DND-41 (cell line): ENCODE data around the gene TMIGD1.
A peak's percentile ranks its signal among the peaks of the same experiment; 100 is the strongest.

ENCODE experiments used
- ATAC-seq: fragments of 200-7000 bp; cut with Tn5 transposase; 3 replicates; pipeline ENCODE4 v1.9.1; 2021; ENCODE audit warnings: low read depth; ENCODE audit not compliant: insufficient read depth
- DNase-seq: peaks from one replicate; pipeline ENCODE4 v3.0.0-alpha.2; 2020
- H2AFZ ChIP-seq: 2 replicates; pipeline ENCODE4 v1.6.0; 2012; ENCODE audit warnings: low read depth, low read length
- H3K27ac ChIP-seq: 2 replicates; pipeline ENCODE4 v1.5.1; 2012; ENCODE audit warnings: low read length, inconsistent platforms
- H3K27me3 ChIP-seq: fragments of 200-600 bp; sonication (generic); 2 replicates; pipeline ENCODE4 v1.6.0; 2012; ENCODE audit warnings: low read length, mild to moderate bottlenecking, inconsistent platforms; ENCODE audit not compliant: insufficient read depth, poor library complexity
- H3K36me3 ChIP-seq: 2 replicates; pipeline ENCODE4 v1.5.1; 2012; ENCODE audit warnings: low read length, inconsistent platforms; ENCODE audit not compliant: insufficient read depth
- H3K4me1 ChIP-seq: 2 replicates; pipeline ENCODE4 v1.5.1; 2012; ENCODE audit warnings: mild to moderate bottlenecking, low read length; ENCODE audit not compliant: insufficient read depth
- H3K4me2 ChIP-seq: 2 replicates; pipeline ENCODE4 v1.6.0; 2012; ENCODE audit warnings: mild to moderate bottlenecking, moderate library complexity, low read length, inconsistent platforms; ENCODE audit not compliant: insufficient read depth
- H3K4me3 ChIP-seq, 2 experiments: fragments of 200-600 bp in 1 of 2; shearing (Covaris generic) in 1 of 2; 2 replicates each; pipeline ENCODE4 v1.5.1; 2012 to 2016; ENCODE audit warnings: inconsistent platforms in 2 of 2, low read length in 2 of 2, mild to moderate bottlenecking in 2 of 2, low read depth in 1 of 2, moderate library complexity in 1 of 2
- H3K79me2 ChIP-seq: 2 replicates; pipeline ENCODE4 v1.6.0; 2012; ENCODE audit warnings: low read length, inconsistent platforms; ENCODE audit not compliant: insufficient read depth
- H3K9ac ChIP-seq: 2 replicates; pipeline ENCODE4 v1.6.0; 2012; ENCODE audit warnings: low read depth, mild to moderate bottlenecking, inconsistent platforms, low read length, moderate library complexity
- H3K9me3 ChIP-seq: 2 replicates; pipeline ENCODE4 v1.5.1; 2012; ENCODE audit warnings: low read length, moderate library complexity, mild to moderate bottlenecking, inconsistent platforms; ENCODE audit not compliant: insufficient read depth, severe bottlenecking
- H4K20me1 ChIP-seq: 2 replicates; pipeline ENCODE4 v1.6.0; 2012; ENCODE audit warnings: low read length; ENCODE audit not compliant: insufficient read depth
- EZH2 ChIP-seq: IDR thresholded peaks from 3 replicates; pipeline ENCODE4 v1.6.1; 2012; ENCODE audit warnings: borderline replicate concordance, low read depth, mild to moderate bottlenecking, moderate library complexity, low read length, inconsistent platforms; ENCODE audit not compliant: severe bottlenecking
- TF ChIP-seq, protein P1 (sequence below): IDR thresholded peaks from 2 replicates; pipeline ENCODE4 v1.5.1; 2012; ENCODE audit warnings: borderline replicate concordance, low read length, moderate library complexity, mild to moderate bottlenecking; ENCODE audit not compliant: poor library complexity, severe bottlenecking; ENCODE audit errors: extremely low read depth

TMIGD1 gene

DNA sequence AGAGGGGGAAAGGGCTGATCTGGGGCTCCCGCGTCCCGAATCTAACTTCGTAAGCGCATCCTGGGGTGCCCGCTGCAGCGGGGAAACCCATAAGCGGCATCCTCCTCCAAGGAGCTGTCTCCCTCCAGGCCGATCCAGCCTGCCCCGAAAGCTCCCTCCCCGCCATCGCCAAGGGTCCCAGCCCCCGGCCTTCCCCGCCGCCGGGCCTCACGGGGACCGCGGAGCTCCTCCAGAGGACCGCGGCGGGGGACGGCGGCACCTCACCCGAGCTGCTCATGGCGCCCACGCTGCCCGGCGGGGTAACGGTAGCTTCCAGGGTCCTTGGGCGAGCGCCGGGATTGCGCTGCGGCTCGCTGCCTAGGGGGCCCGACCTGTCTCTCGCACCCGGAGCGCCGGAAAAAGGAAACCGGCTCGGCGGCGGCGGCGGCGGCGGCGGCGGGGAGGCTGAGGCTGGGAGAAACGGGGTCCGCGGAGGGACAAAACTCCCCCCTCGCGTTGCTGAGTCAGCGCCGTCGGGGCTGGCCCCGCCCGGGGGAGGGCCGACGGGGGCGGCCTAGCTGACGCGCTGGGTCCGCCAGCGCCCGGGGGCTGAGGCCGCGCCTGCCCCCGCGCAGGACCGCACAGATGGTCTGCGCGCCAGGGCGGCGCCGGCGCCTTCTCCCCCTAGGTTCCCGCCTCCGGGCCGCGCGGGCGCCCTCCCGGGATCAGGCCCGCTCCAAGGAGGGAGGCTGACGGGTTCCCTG lies 42.1 kb downstream of the TMIGD1 start, which contains the start of gene BLMH:
Gene BLMH, minus strand, starts transcription at position 402 of the 743 bp plus-strand sequence. Its CDS starts 125 bp downstream, at position 277.
- peak; percentile 87 for ATAC-seq

DNA sequence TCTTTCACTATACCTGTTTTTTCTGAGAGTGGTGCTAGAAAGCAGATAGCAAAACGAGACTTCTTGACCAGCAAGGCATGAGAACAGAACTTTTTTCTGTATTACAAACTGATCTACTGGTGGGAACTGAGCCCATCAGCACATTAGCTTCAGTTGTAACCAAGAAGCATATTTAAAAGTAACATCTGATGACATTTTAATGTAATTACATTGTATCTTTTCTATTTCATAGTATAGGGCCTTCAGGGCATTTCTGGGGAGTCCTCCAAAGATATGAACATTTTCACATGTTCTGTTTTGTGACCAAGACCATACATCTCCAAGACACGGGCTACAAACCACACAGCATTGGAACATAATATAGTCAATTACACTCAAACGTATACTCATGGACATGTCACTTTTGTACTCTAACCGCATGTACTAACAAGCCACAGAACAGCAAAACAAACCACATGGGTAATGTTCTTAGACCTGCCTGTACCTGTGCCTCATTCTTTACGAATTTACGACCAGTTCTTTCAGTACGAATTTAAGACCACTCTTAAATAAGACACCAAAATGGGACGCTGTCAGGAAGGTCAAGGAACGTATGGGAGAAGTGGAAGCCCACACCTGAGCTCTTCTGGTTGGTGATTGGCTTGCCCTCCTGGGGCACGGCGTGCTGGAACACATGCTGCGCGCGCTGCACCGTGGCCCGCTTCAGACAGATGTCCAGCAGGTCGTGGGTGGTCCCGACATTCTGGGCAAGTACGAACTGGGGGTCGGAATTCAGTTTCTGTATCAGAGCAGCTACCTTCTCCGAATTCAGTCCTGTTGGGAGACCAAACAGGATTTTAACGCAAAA lies 42.9 kb downstream of the TMIGD1 start:
- peaks cover 28% of the 10 kb centered on the region for H3K4me1 ChIP-seq
- H4K20me1 ChIP-seq: peaks cover 11% of the 10 kb centered on the region; the same call in 1 of the 2 replicates
- H3K4me2 ChIP-seq: peak overlapping the region; percentile 96
- H2AFZ ChIP-seq: peak overlapping the region; percentile 93
- H3K4me3 ChIP-seq: peak overlapping the region; percentile 92 to 97
- ATAC-seq (peak; percentile 34), DNase-seq (peak; percentile 34)
- H3K27me3 ChIP-seq: peaks cover 4% of the 10 kb centered on the region
- peaks cover 43% of the 10 kb centered on the region for H3K36me3 ChIP-seq
- H3K79me2 ChIP-seq: peaks cover 27% of the 10 kb centered on the region
- H3K9ac ChIP-seq: peak overlapping the region; percentile 81
- no peaks in the 10 kb centered on the region for H3K9me3 ChIP-seq
- TF ChIP-seq EZH2: no peak
- peak overlapping the region; percentile 62 for H3K27ac ChIP-seq

More for the DNA sequence above, 42.1 kb downstream of the TMIGD1 start, which contains the start of gene BLMH:
- H3K27ac ChIP-seq: peak within 1 kb of the TSS; percentile 62
- H2AFZ ChIP-seq: peak within 1 kb of the TSS; percentile 93
- peaks cover 27% of the 10 kb centered on the region for H3K79me2 ChIP-seq
- peaks cover 4% of the 10 kb centered on the region for H3K27me3 ChIP-seq
- TF ChIP-seq, protein P1, sequence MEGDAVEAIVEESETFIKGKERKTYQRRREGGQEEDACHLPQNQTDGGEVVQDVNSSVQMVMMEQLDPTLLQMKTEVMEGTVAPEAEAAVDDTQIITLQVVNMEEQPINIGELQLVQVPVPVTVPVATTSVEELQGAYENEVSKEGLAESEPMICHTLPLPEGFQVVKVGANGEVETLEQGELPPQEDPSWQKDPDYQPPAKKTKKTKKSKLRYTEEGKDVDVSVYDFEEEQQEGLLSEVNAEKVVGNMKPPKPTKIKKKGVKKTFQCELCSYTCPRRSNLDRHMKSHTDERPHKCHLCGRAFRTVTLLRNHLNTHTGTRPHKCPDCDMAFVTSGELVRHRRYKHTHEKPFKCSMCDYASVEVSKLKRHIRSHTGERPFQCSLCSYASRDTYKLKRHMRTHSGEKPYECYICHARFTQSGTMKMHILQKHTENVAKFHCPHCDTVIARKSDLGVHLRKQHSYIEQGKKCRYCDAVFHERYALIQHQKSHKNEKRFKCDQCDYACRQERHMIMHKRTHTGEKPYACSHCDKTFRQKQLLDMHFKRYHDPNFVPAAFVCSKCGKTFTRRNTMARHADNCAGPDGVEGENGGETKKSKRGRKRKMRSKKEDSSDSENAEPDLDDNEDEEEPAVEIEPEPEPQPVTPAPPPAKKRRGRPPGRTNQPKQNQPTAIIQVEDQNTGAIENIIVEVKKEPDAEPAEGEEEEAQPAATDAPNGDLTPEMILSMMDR: no peak
- TF ChIP-seq EZH2: no peak
- peak within 1 kb of the TSS; percentile 81 for H3K9ac ChIP-seq
- H3K4me1 ChIP-seq: peaks cover 28% of the 10 kb centered on the region
- DNase-seq: peak; percentile 87
- H3K4me2 ChIP-seq: peak within 1 kb of the TSS; percentile 96
- peaks cover 11% of the 10 kb centered on the region; the same call in 1 of the 2 replicates for H4K20me1 ChIP-seq
- peak within 1 kb of the TSS; percentile 92 to 97 for H3K4me3 ChIP-seq
- peaks cover 35% of the 10 kb centered on the region for H3K36me3 ChIP-seq
- no peaks in the 10 kb centered on the region for H3K9me3 ChIP-seq

DNA sequence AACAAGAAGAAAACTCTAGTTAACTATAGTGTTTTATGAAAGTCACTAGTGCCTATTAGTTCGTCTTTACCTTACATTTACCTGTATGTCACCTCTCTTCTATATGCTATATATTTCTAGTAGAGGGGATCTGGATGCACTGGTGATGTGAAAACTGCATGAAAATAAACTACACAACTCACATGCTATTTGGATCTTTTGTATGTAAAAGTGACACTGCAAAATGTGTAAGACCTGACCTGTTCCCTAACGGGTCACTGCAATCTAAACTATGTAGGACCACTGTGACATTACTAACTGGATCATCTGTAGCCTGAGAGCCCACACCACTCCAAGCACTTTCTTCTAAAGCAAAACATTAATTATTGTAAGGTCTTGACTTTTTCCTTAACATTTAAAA lies 43.8 kb downstream of the TMIGD1 start:
- Histone ChIP-seq H3K27ac (peak overlapping the region; percentile 62; the same call in 1 of the 2 replicates), H3K36me3 (peaks cover 52% of the 10 kb centered on the region)

More for the DNA sequence above, 43.8 kb downstream of the TMIGD1 start:
- Histone ChIP-seq H3K4me3 (peak overlapping the region; percentile 92 to 97; a peak in 2 of 4 replicates), H3K79me2 (peaks cover 27% of the 10 kb centered on the region), H3K4me2 (peak overlapping the region; percentile 96), H3K9me3 (no peaks in the 10 kb centered on the region), H4K20me1 (peaks cover 11% of the 10 kb centered on the region; the same call in 1 of the 2 replicates), H3K27me3 (peaks cover 1% of the 10 kb centered on the region), H2AFZ (no peak overlapping the region), H3K9ac (peak overlapping the region; percentile 81), H3K4me1 (peaks cover 28% of the 10 kb centered on the region)
- TF ChIP-seq, protein P1: no peak
- no peak for TF ChIP-seq EZH2
- DNase-seq: no peak
- ATAC-seq: no peak
